Liver (tissue), 9 donors: ENCODE data around the gene HAUS5. TPM values are rescaled to one million over a fixed set of nuclear protein-coding genes. Genes with fewer than 3 reads are reported as not detected.

Experiments used
- DNase-seq: peaks from one replicate; pipeline ENCODE4 v3.0.0-alpha.2; 2017; ENCODE audit warnings: low spot score
- H3K27ac ChIP-seq, 2 donors: one replicate each; pipeline ENCODE4 v1.7.0; 2013; ENCODE audit warnings: inconsistent platforms in 2 of 2, low read length in 2 of 2, control low read depth in 1 of 2, low read depth in 1 of 2, mild to moderate bottlenecking in 1 of 2
- H3K27me3 ChIP-seq, 4 donors: one replicate each; pipeline versions ENCODE4 v1.6.1 to v1.7.0; 2013; ENCODE audit warnings: low read length in 3 of 4, inconsistent platforms in 1 of 4, mild to moderate bottlenecking in 1 of 4, moderate library complexity in 1 of 4; ENCODE audit not compliant: control insufficient read depth in 4 of 4, insufficient read depth in 4 of 4
- H3K36me3 ChIP-seq, 4 donors: one replicate each; pipeline versions ENCODE4 v1.6.1 to v1.7.0; 2013; ENCODE audit warnings: low read length in 3 of 4, mild to moderate bottlenecking in 3 of 4, low read depth in 1 of 4, moderate library complexity in 1 of 4; ENCODE audit not compliant: control insufficient read depth in 4 of 4, insufficient read depth in 3 of 4
- H3K4me1 ChIP-seq, 4 donors: one replicate each; pipeline versions ENCODE4 v1.6.1 to v1.7.0; 2013; ENCODE audit warnings: low read length in 3 of 4, mild to moderate bottlenecking in 3 of 4, moderate library complexity in 1 of 4; ENCODE audit not compliant: control insufficient read depth in 4 of 4, insufficient read depth in 4 of 4
- H3K4me3 ChIP-seq, 3 donors: one replicate each; pipeline versions ENCODE4 v1.6.1 to v1.7.0; 2013; ENCODE audit warnings: low read length in 3 of 3, control low read depth in 1 of 3, low read depth in 1 of 3, mild to moderate bottlenecking in 1 of 3
- H3K9ac ChIP-seq, 2 donors: one replicate each; pipeline ENCODE4 v1.7.0; 2013; ENCODE audit warnings: low read length in 2 of 2, mild to moderate bottlenecking in 2 of 2, moderate library complexity in 2 of 2, control low read depth in 1 of 2, low read depth in 1 of 2
- H3K9me3 ChIP-seq, 4 donors: one replicate each; pipeline versions ENCODE4 v1.6.1 to v1.7.0; 2013; ENCODE audit warnings: low read length in 3 of 4; ENCODE audit not compliant: control insufficient read depth in 4 of 4
- FOXA2 ChIP-seq: IDR thresholded peaks from 2 replicates; pipeline ENCODE4 v1.6.1; 2016; ENCODE audit warnings: antibody characterized with exemption
- GABPA ChIP-seq, 2 donors: IDR thresholded peaks in 1 of 2; conservative IDR thresholded peaks in 1 of 2; 2 replicates each; pipeline ENCODE4 v1.6.1; 2016; ENCODE audit warnings: antibody characterized with exemption in 2 of 2, mild to moderate bottlenecking in 1 of 2, moderate library complexity in 1 of 2
- HNF4A ChIP-seq, 2 donors: conservative IDR thresholded peaks; 2 replicates each; pipeline ENCODE4 v1.6.1; 2016; ENCODE audit warnings: antibody characterized with exemption in 2 of 2, mild to moderate bottlenecking in 2 of 2
- HNF4G ChIP-seq: IDR thresholded peaks from 2 replicates; pipeline ENCODE4 v1.6.1; 2016; ENCODE audit warnings: antibody characterized with exemption
- NR2F2 ChIP-seq: IDR thresholded peaks from 2 replicates; pipeline ENCODE4 v1.6.1; 2016; ENCODE audit warnings: antibody characterized with exemption
- RAD21 ChIP-seq, 2 donors: IDR thresholded peaks; 2 replicates each; pipeline ENCODE4 v1.6.1; 2016; ENCODE audit warnings: antibody characterized with exemption in 2 of 2, mild to moderate bottlenecking in 2 of 2
- RXRA ChIP-seq, 2 donors: IDR thresholded peaks; 2 replicates each; pipeline ENCODE4 v1.6.1; 2017 to 2018; ENCODE audit warnings: antibody characterized with exemption in 2 of 2, mild to moderate bottlenecking in 1 of 2
- SP1 ChIP-seq: IDR thresholded peaks from 2 replicates; pipeline ENCODE4 v1.6.1; 2018; ENCODE audit warnings: antibody characterized with exemption, mild to moderate bottlenecking
- TAF1 ChIP-seq: conservative IDR thresholded peaks from 2 replicates; pipeline ENCODE4 v1.6.1; 2016; ENCODE audit warnings: antibody characterized with exemption, mild to moderate bottlenecking
- YY1 ChIP-seq: IDR thresholded peaks from 2 replicates; pipeline ENCODE4 v1.6.1; 2016; ENCODE audit warnings: antibody characterized with exemption, mild to moderate bottlenecking
- WGBS: extraction: QIAGEN DNeasy Blood & Tissue Kit; methylation state at CpG from one replicate; pipeline ENCODE4 v1.1.7; 2013; 5-methylcytosine and 5-hydroxymethylcytosine counted together
- polyA plus RNA-seq, 2 donors: library from polyadenylated mRNA; stranded (reverse) in 1 of 2; unstranded in 1 of 2; fragments of 200-250 nt in 1 of 2; fragments of >200 nt in 1 of 2; fragmentation: Nextera tagmentation in 1 of 2; extraction: Ambion mirVana in 1 of 2; gene quantifications; one replicate each; pipeline versions ENCODE4 v1.2.1 to v1.2.3, GENCODE V29; 2013 to 2015
- total RNA-seq, 2 donors: library from RNA; depleted of rRNA; stranded (reverse); fragments of >200 nt; gene quantifications; one replicate each; pipeline ENCODE4 v1.2.3, GENCODE V29; 2014
- TF ChIP-seq, protein P1 (sequence below): fragments of 150-350 bp; IDR thresholded peaks from 2 replicates; pipeline ENCODE4 v1.5.1; 2017; ENCODE audit warnings: improper control_type of control experiment, low read depth, low read length; ENCODE audit not compliant: missing input control
- TF ChIP-seq, protein P2 (sequence below): IDR thresholded peaks from 2 replicates; pipeline ENCODE4 v1.6.1; 2016; ENCODE audit warnings: antibody characterized with exemption
- TF ChIP-seq, protein P3 (sequence below): IDR thresholded peaks from 2 replicates; pipeline ENCODE4 v1.6.1; 2016; ENCODE audit warnings: antibody characterized with exemption
- TF ChIP-seq, protein P4 (sequence below): IDR thresholded peaks from 2 replicates; pipeline ENCODE4 v1.6.1; 2016; ENCODE audit warnings: antibody characterized with exemption, mild to moderate bottlenecking
- TF ChIP-seq, protein P5 (sequence below): IDR thresholded peaks from 2 replicates; pipeline ENCODE4 v1.6.1; 2016; ENCODE audit warnings: antibody characterized with exemption
- donor health status: healthy.
- donor health status: healthy.
- donor health status: healthy.
- donor health status: healthy.
- donor health status: healthy.

Gene HAUS5
- total and polyA plus RNA-seq, 4 donors, result 1.9 to 7.3 (median 2.3) TPM

DNA sequence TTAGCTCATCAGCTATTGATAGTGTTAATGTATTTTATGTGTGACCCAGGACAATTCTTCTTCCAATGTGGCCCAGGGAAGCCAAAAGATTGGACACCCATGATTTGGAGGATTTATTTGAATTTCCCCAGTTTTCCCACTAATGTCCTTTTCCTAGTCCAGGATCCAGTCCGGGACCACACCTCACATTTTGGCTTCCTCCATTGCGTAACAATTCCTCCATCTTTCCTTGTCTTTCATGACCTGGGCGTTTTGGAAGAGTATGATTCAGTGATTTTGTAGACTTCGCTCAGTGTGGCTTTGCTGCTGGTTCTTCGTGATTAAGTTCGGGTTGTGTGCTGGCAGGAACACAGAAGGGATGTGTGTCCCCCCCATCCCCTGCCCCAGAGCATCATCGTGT lies 45.8 kb upstream of the HAUS5 start:
- Histone ChIP-seq H3K27ac (no peak overlapping the region), H3K9ac (no peak overlapping the region), H3K27me3 (peaks cover 0 to 4% (median 0%) of the 10 kb centered on the region in 4 donors), H3K9me3 (no peaks in the 10 kb centered on the region), H3K4me1 (no peaks in the 10 kb centered on the region), H3K36me3 (no peaks in the 10 kb centered on the region), H3K4me3 (no peak overlapping the region)
- DNase-seq, result no peak
- no peak for TF ChIP-seq GABPA (IDR thresholded peaks at IDR 0.05 in 1 of 2, conservative IDR thresholded peaks at IDR 0.05 in 1 of 2)
- TF ChIP-seq RXRA (IDR thresholded peaks at IDR 0.05), result no peak
- TF ChIP-seq, protein P1, sequence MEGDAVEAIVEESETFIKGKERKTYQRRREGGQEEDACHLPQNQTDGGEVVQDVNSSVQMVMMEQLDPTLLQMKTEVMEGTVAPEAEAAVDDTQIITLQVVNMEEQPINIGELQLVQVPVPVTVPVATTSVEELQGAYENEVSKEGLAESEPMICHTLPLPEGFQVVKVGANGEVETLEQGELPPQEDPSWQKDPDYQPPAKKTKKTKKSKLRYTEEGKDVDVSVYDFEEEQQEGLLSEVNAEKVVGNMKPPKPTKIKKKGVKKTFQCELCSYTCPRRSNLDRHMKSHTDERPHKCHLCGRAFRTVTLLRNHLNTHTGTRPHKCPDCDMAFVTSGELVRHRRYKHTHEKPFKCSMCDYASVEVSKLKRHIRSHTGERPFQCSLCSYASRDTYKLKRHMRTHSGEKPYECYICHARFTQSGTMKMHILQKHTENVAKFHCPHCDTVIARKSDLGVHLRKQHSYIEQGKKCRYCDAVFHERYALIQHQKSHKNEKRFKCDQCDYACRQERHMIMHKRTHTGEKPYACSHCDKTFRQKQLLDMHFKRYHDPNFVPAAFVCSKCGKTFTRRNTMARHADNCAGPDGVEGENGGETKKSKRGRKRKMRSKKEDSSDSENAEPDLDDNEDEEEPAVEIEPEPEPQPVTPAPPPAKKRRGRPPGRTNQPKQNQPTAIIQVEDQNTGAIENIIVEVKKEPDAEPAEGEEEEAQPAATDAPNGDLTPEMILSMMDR, result no peak
- no peak for TF ChIP-seq NR2F2
- no peak for TF ChIP-seq FOXA2
- no peak for TF ChIP-seq SP1
- no peak for TF ChIP-seq HNF4G
- TF ChIP-seq, protein P2, sequence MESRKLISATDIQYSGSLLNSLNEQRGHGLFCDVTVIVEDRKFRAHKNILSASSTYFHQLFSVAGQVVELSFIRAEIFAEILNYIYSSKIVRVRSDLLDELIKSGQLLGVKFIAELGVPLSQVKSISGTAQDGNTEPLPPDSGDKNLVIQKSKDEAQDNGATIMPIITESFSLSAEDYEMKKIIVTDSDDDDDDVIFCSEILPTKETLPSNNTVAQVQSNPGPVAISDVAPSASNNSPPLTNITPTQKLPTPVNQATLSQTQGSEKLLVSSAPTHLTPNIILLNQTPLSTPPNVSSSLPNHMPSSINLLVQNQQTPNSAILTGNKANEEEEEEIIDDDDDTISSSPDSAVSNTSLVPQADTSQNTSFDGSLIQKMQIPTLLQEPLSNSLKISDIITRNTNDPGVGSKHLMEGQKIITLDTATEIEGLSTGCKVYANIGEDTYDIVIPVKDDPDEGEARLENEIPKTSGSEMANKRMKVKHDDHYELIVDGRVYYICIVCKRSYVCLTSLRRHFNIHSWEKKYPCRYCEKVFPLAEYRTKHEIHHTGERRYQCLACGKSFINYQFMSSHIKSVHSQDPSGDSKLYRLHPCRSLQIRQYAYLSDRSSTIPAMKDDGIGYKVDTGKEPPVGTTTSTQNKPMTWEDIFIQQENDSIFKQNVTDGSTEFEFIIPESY, result no peak
- 89% methylated on average over 7 of the region's 7 CpGs for WGBS

DNA sequence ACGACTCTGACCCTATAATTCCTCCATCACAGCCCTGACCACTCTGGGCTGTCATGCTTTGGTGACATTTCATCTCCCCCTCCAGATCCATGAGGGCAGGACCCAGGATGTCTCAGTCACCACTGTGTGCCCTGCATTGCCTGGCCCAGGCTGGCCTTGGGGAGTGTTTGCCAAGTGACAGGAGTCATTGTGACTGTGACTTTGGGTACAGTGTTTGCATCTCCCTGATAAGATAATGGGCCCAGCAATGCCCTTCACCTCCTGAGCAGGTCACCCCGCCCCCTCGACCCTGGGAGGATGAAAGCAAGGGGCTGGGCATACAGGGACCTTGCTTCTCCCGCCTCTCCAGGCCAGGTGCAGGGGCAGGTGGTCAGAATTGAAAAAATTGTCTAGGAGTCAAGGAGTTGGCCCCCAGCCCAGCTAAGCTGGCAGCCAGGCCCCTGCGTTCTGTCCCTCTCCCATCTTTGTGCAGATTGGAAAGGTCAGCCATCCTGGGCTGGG lies 43.2 kb upstream of the HAUS5 start:
- DNase-seq, result no peak
- TF ChIP-seq YY1 (no peak), TAF1 (no peak), HNF4A (conservative IDR thresholded peaks at IDR 0.05) (no peak), HNF4G (no peak), FOXA2 (no peak), GABPA (IDR thresholded peaks at IDR 0.05 in 1 of 2, conservative IDR thresholded peaks at IDR 0.05 in 1 of 2) (no peak), RAD21 (IDR thresholded peaks at IDR 0.05) (no peak), RXRA (IDR thresholded peaks at IDR 0.05) (no peak)
- TF ChIP-seq, protein P2, result no peak
- TF ChIP-seq, protein P3, sequence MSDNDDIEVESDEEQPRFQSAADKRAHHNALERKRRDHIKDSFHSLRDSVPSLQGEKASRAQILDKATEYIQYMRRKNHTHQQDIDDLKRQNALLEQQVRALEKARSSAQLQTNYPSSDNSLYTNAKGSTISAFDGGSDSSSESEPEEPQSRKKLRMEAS, result no peak
- TF ChIP-seq, protein P4, sequence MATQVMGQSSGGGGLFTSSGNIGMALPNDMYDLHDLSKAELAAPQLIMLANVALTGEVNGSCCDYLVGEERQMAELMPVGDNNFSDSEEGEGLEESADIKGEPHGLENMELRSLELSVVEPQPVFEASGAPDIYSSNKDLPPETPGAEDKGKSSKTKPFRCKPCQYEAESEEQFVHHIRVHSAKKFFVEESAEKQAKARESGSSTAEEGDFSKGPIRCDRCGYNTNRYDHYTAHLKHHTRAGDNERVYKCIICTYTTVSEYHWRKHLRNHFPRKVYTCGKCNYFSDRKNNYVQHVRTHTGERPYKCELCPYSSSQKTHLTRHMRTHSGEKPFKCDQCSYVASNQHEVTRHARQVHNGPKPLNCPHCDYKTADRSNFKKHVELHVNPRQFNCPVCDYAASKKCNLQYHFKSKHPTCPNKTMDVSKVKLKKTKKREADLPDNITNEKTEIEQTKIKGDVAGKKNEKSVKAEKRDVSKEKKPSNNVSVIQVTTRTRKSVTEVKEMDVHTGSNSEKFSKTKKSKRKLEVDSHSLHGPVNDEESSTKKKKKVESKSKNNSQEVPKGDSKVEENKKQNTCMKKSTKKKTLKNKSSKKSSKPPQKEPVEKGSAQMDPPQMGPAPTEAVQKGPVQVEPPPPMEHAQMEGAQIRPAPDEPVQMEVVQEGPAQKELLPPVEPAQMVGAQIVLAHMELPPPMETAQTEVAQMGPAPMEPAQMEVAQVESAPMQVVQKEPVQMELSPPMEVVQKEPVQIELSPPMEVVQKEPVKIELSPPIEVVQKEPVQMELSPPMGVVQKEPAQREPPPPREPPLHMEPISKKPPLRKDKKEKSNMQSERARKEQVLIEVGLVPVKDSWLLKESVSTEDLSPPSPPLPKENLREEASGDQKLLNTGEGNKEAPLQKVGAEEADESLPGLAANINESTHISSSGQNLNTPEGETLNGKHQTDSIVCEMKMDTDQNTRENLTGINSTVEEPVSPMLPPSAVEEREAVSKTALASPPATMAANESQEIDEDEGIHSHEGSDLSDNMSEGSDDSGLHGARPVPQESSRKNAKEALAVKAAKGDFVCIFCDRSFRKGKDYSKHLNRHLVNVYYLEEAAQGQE, result no peak
- TF ChIP-seq, protein P5, sequence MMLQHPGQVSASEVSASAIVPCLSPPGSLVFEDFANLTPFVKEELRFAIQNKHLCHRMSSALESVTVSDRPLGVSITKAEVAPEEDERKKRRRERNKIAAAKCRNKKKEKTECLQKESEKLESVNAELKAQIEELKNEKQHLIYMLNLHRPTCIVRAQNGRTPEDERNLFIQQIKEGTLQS, result no peak
- TF ChIP-seq, protein P1, result no peak
- no peaks in the 10 kb centered on the region for H3K9me3 ChIP-seq
- H3K27ac ChIP-seq, result no peak overlapping the region
- WGBS, result 70% methylated on average over 5 of the region's 5 CpGs
- no peak overlapping the region for H3K9ac ChIP-seq
- H3K27me3 ChIP-seq, result peaks cover 0 to 4% (median 0%) of the 10 kb centered on the region in 4 donors
- H3K36me3 ChIP-seq, result no peaks in the 10 kb centered on the region
- peaks cover 0 to 5% (median 2%) of the 10 kb centered on the region in 4 donors for H3K4me1 ChIP-seq
- H3K4me3 ChIP-seq, result no peak overlapping the region
